ENCODE results near the gene SETX.

The SETX gene

GRCh38 chr9:132235125-132235524 is 119.7 kb downstream of the SETX start:
- no peak overlapping the region for H3K27ac Mint-ChIP-seq
- H3K4me1 Mint-ChIP-seq (ENCODE audit: low read depth) = no peaks in the 10 kb centered on the region
- no peaks in the 10 kb centered on the region for H3K36me3 Mint-ChIP-seq (ENCODE audit: low read depth)
- no peak overlapping the region for H3K4me3 Mint-ChIP-seq
- H3K27me3 Mint-ChIP-seq = no peaks in the 10 kb centered on the region
- no peaks in the 10 kb centered on the region for H3K9me3 Mint-ChIP-seq

- no peak overlapping the region for H3K4me3 Mint-ChIP-seq
- H3K9me3 Mint-ChIP-seq = no peaks in the 10 kb centered on the region
- no peaks in the 10 kb centered on the region for H3K4me1 Mint-ChIP-seq (ENCODE audit: low read depth)
- H3K36me3 Mint-ChIP-seq (ENCODE audit: low read depth) = no peaks in the 10 kb centered on the region
- no peak overlapping the region for H3K27ac Mint-ChIP-seq
- no peaks in the 10 kb centered on the region for H3K27me3 Mint-ChIP-seq
Observed at GRCh38 chr9:132234535-132234934, 120.3 kb downstream of the SETX start.

GRCh38 chr9:132233138-132233537 is 121.6 kb downstream of the SETX start:
- H3K9me3 Mint-ChIP-seq = no peaks in the 10 kb centered on the region
- H3K4me1 Mint-ChIP-seq (ENCODE audit: low read depth) = no peaks in the 10 kb centered on the region
- no peak overlapping the region for H3K27ac Mint-ChIP-seq
- H3K36me3 Mint-ChIP-seq (ENCODE audit: low read depth) = no peaks in the 10 kb centered on the region
- no peaks in the 10 kb centered on the region for H3K27me3 Mint-ChIP-seq
- no peak overlapping the region for H3K4me3 Mint-ChIP-seq

- H3K4me3 Mint-ChIP-seq = no peak overlapping the region
- no peaks in the 10 kb centered on the region for H3K36me3 Mint-ChIP-seq (ENCODE audit: low read depth)
- H3K27me3 Mint-ChIP-seq = no peaks in the 10 kb centered on the region
- no peak overlapping the region for H3K27ac Mint-ChIP-seq
- no peaks in the 10 kb centered on the region for H3K9me3 Mint-ChIP-seq
- H3K4me1 Mint-ChIP-seq (ENCODE audit: low read depth) = no peaks in the 10 kb centered on the region
Observed at GRCh38 chr9:132232522-132232921, 122.3 kb downstream of the SETX start.

- Mint-ChIP-seq H3K4me1 (ENCODE audit: low read depth) (no peaks in the 10 kb centered on the region), H3K4me3 (no peak overlapping the region), H3K9me3 (no peaks in the 10 kb centered on the region), H3K36me3 (ENCODE audit: low read depth) (no peaks in the 10 kb centered on the region), H3K27me3 (no peaks in the 10 kb centered on the region), H3K27ac (no peak overlapping the region)
Observed at GRCh38 chr9:132231019-132231701, 123.6 kb downstream of the SETX start.

- Mint-ChIP-seq H3K27ac (no peak overlapping the region), H3K27me3 (no peaks in the 10 kb centered on the region), H3K36me3 (ENCODE audit: low read depth) (no peaks in the 10 kb centered on the region), H3K4me1 (ENCODE audit: low read depth) (no peaks in the 10 kb centered on the region), H3K9me3 (no peaks in the 10 kb centered on the region), H3K4me3 (no peak overlapping the region)
Observed at GRCh38 chr9:132230605-132231004, 124.2 kb downstream of the SETX start.

GRCh38 chr9:132228062-132228461 is 126.7 kb downstream of the SETX start:
- Mint-ChIP-seq H3K4me3 (no peak overlapping the region), H3K27me3 (no peaks in the 10 kb centered on the region), H3K4me1 (ENCODE audit: low read depth) (no peaks in the 10 kb centered on the region), H3K9me3 (no peaks in the 10 kb centered on the region), H3K27ac (no peak overlapping the region), H3K36me3 (ENCODE audit: low read depth) (no peaks in the 10 kb centered on the region)

- H3K27me3 Mint-ChIP-seq = no peaks in the 10 kb centered on the region
- no peaks in the 10 kb centered on the region for H3K36me3 Mint-ChIP-seq (ENCODE audit: low read depth)
- H3K4me3 Mint-ChIP-seq = no peak overlapping the region
- no peak overlapping the region for H3K27ac Mint-ChIP-seq
- no peaks in the 10 kb centered on the region for H3K4me1 Mint-ChIP-seq (ENCODE audit: low read depth)
- no peaks in the 10 kb centered on the region for H3K9me3 Mint-ChIP-seq
Observed at GRCh38 chr9:132226571-132227430, 128.0 kb downstream of the SETX start.

- H3K27ac Mint-ChIP-seq = no peak overlapping the region
- no peaks in the 10 kb centered on the region for H3K4me1 Mint-ChIP-seq (ENCODE audit: low read depth)
- H3K27me3 Mint-ChIP-seq = no peaks in the 10 kb centered on the region
- no peaks in the 10 kb centered on the region for H3K36me3 Mint-ChIP-seq (ENCODE audit: low read depth)
- H3K9me3 Mint-ChIP-seq = no peaks in the 10 kb centered on the region
- no peak overlapping the region for H3K4me3 Mint-ChIP-seq
Observed at GRCh38 chr9:132224645-132225044, 130.1 kb downstream of the SETX start.

GRCh38 chr9:132221941-132222340 is 132.8 kb downstream of the SETX start:
- Mint-ChIP-seq H3K27ac (no peak overlapping the region), H3K4me3 (no peak overlapping the region), H3K36me3 (ENCODE audit: low read depth) (no peaks in the 10 kb centered on the region), H3K9me3 (no peaks in the 10 kb centered on the region), H3K27me3 (no peaks in the 10 kb centered on the region), H3K4me1 (ENCODE audit: low read depth) (no peaks in the 10 kb centered on the region)

- H3K4me1 Mint-ChIP-seq (ENCODE audit: low read depth) = no peaks in the 10 kb centered on the region
- no peaks in the 10 kb centered on the region for H3K9me3 Mint-ChIP-seq
- H3K4me3 Mint-ChIP-seq = no peak overlapping the region
- no peak overlapping the region for H3K27ac Mint-ChIP-seq
- no peaks in the 10 kb centered on the region for H3K36me3 Mint-ChIP-seq (ENCODE audit: low read depth)
- H3K27me3 Mint-ChIP-seq = no peaks in the 10 kb centered on the region
Observed at GRCh38 chr9:132218208-132218607, 136.6 kb downstream of the SETX start.

GRCh38 chr9:132216861-132217619 is 137.7 kb downstream of the SETX start:
- Mint-ChIP-seq H3K27ac (no peak overlapping the region), H3K27me3 (no peaks in the 10 kb centered on the region), H3K36me3 (ENCODE audit: low read depth) (no peaks in the 10 kb centered on the region), H3K4me3 (no peak overlapping the region), H3K4me1 (ENCODE audit: low read depth) (no peaks in the 10 kb centered on the region), H3K9me3 (no peaks in the 10 kb centered on the region)

- Mint-ChIP-seq H3K4me1 (ENCODE audit: low read depth) (no peaks in the 10 kb centered on the region), H3K4me3 (no peak overlapping the region), H3K9me3 (no peaks in the 10 kb centered on the region), H3K27me3 (no peaks in the 10 kb centered on the region), H3K27ac (no peak overlapping the region), H3K36me3 (ENCODE audit: low read depth) (no peaks in the 10 kb centered on the region)
Observed at GRCh38 chr9:132214027-132214622, 140.7 kb downstream of the SETX start.

GRCh38 chr9:132211570-132211969 is 143.2 kb downstream of the SETX start:
- H3K27me3 Mint-ChIP-seq = no peaks in the 10 kb centered on the region
- H3K4me1 Mint-ChIP-seq (ENCODE audit: low read depth) = peaks cover 11% of the 10 kb centered on the region
- no peaks in the 10 kb centered on the region for H3K9me3 Mint-ChIP-seq
- H3K4me3 Mint-ChIP-seq = no peak overlapping the region
- H3K27ac Mint-ChIP-seq = no peak overlapping the region
- no peaks in the 10 kb centered on the region for H3K36me3 Mint-ChIP-seq (ENCODE audit: low read depth)
